SK-N-SH treated with all-trans-retinoic acid at 6 μM for 48 hours (cell line): ENCODE results near the gene PANX2.

Experiments
- ARNTL ChIP-seq: fragments of 450-650 bp; formaldehyde crosslinking; IDR thresholded peaks from 2 replicates; pipeline ENCODE4 v1.5.0; 2020; ENCODE audit warnings: low read depth, mild to moderate bottlenecking, moderate library complexity, borderline replicate concordance
- GLIS3 ChIP-seq: fragments of 250-450 bp; sonication (Bioruptor Pico); IDR thresholded peaks from 2 replicates; pipeline ENCODE4 v1.5.0; 2020; ENCODE audit warnings: mild to moderate bottlenecking, moderate library complexity
- ISL1 ChIP-seq: fragments of 250-450 bp; sonication (Bioruptor Pico); IDR thresholded peaks from 2 replicates; pipeline ENCODE4 v2.1.2; 2022; ENCODE audit warnings: mild to moderate bottlenecking, moderate library complexity
- OSR1 ChIP-seq: fragments of 250-450 bp; sonication (Bioruptor Pico); IDR thresholded peaks from 2 replicates; pipeline ENCODE4 v1.8.0; 2022; ENCODE audit warnings: moderate library complexity, mild to moderate bottlenecking, inconsistent platforms
- RARB ChIP-seq: fragments of 250-450 bp; sonication (Bioruptor Pico); IDR thresholded peaks from 2 replicates; pipeline ENCODE4 v1.8.0; 2021; ENCODE audit warnings: mild to moderate bottlenecking, moderate library complexity
- SNAI2 ChIP-seq: fragments of 250-450 bp; sonication (Bioruptor Pico); IDR thresholded peaks from 2 replicates; pipeline ENCODE4 v1.5.0; 2020; ENCODE audit warnings: mild to moderate bottlenecking, moderate library complexity
- TCF4 ChIP-seq: fragments of 250-450 bp; sonication (Bioruptor Pico); IDR thresholded peaks from 2 replicates; pipeline ENCODE4 v1.8.0; 2021; ENCODE audit warnings: mild to moderate bottlenecking, moderate library complexity, borderline replicate concordance
- ZFP30 ChIP-seq: fragments of 450-650 bp; formaldehyde crosslinking; IDR thresholded peaks from 2 replicates; pipeline ENCODE4 v1.5.0; 2022; ENCODE audit warnings: mild to moderate bottlenecking, moderate library complexity
- ZNF70 ChIP-seq: fragments of 450-650 bp; formaldehyde crosslinking; IDR thresholded peaks from 2 replicates; pipeline ENCODE4 v1.5.0; 2020; ENCODE audit warnings: mild to moderate bottlenecking, moderate library complexity
- TF ChIP-seq, protein P1 (sequence below): fragments of 250-450 bp; sonication (Bioruptor Pico); IDR thresholded peaks from 2 replicates; pipeline ENCODE4 v1.8.0; 2020; ENCODE audit warnings: mild to moderate bottlenecking, moderate library complexity, borderline replicate concordance
- TF ChIP-seq, protein P2 (sequence below): fragments of 250-450 bp; sonication (Bioruptor Pico); IDR thresholded peaks from 2 replicates; pipeline ENCODE4 v1.5.1; 2020; ENCODE audit warnings: low read depth, mild to moderate bottlenecking, moderate library complexity
- TF ChIP-seq, protein P3 (sequence below): fragments of 250-450 bp; sonication (Bioruptor Pico); IDR thresholded peaks from 2 replicates; pipeline ENCODE4 v1.5.0; 2020; ENCODE audit warnings: mild to moderate bottlenecking, moderate library complexity

DNA sequence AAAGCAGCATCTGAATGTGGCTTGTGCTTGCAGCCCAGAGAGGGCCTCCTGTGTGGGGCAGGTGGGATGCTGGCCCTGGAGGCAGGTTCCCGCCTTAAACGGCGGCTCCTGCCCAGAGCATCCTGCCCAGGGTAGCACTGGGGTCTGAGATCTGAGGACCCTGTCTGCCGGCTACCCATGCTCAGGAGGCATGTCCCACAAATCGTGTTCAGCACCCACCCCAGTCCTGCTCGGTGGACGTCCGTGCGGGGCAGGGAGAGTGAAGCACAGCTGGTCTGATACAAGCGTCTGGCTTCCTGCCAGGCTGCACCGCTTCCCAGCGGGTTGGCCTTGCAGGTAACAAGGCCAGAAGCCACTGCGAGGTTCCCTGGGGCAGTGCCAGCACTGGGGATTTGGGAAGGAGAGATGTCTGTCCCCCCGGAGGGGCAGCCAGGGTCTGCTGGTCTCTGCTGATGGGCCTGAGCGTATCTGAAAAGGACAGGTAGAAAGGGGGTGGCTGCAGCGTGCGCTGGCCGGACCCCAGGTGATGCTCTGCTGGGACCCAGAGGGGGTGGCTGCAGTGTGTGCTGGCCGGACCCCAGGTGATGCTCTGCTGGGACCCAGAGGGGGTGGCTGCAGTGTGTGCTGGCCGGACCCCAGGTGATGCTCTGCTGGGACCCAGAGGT, 18.8 kb downstream of the PANX2 start:
- TF ChIP-seq, protein P1, sequence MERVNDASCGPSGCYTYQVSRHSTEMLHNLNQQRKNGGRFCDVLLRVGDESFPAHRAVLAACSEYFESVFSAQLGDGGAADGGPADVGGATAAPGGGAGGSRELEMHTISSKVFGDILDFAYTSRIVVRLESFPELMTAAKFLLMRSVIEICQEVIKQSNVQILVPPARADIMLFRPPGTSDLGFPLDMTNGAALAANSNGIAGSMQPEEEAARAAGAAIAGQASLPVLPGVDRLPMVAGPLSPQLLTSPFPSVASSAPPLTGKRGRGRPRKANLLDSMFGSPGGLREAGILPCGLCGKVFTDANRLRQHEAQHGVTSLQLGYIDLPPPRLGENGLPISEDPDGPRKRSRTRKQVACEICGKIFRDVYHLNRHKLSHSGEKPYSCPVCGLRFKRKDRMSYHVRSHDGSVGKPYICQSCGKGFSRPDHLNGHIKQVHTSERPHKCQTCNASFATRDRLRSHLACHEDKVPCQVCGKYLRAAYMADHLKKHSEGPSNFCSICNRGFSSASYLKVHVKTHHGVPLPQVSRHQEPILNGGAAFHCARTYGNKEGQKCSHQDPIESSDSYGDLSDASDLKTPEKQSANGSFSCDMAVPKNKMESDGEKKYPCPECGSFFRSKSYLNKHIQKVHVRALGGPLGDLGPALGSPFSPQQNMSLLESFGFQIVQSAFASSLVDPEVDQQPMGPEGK (CRISPR knock-in tag), result no peak
- TF ChIP-seq TCF4 (no peak), ZNF70 (no peak), ARNTL (no peak), RARB (CRISPR knock-in tag) (no peak), ISL1 (CRISPR knock-in tag) (no peak), GLIS3 (CRISPR knock-in tag) (no peak), OSR1 (CRISPR knock-in tag) (no peak), SNAI2 (no peak), ZFP30 (CRISPR knock-in tag) (no peak)
- TF ChIP-seq, protein P2, sequence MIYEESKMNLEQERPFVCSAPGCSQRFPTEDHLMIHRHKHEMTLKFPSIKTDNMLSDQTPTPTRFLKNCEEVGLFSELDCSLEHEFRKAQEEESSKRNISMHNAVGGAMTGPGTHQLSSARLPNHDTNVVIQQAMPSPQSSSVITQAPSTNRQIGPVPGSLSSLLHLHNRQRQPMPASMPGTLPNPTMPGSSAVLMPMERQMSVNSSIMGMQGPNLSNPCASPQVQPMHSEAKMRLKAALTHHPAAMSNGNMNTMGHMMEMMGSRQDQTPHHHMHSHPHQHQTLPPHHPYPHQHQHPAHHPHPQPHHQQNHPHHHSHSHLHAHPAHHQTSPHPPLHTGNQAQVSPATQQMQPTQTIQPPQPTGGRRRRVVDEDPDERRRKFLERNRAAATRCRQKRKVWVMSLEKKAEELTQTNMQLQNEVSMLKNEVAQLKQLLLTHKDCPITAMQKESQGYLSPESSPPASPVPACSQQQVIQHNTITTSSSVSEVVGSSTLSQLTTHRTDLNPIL, result no peak
- TF ChIP-seq, protein P3, sequence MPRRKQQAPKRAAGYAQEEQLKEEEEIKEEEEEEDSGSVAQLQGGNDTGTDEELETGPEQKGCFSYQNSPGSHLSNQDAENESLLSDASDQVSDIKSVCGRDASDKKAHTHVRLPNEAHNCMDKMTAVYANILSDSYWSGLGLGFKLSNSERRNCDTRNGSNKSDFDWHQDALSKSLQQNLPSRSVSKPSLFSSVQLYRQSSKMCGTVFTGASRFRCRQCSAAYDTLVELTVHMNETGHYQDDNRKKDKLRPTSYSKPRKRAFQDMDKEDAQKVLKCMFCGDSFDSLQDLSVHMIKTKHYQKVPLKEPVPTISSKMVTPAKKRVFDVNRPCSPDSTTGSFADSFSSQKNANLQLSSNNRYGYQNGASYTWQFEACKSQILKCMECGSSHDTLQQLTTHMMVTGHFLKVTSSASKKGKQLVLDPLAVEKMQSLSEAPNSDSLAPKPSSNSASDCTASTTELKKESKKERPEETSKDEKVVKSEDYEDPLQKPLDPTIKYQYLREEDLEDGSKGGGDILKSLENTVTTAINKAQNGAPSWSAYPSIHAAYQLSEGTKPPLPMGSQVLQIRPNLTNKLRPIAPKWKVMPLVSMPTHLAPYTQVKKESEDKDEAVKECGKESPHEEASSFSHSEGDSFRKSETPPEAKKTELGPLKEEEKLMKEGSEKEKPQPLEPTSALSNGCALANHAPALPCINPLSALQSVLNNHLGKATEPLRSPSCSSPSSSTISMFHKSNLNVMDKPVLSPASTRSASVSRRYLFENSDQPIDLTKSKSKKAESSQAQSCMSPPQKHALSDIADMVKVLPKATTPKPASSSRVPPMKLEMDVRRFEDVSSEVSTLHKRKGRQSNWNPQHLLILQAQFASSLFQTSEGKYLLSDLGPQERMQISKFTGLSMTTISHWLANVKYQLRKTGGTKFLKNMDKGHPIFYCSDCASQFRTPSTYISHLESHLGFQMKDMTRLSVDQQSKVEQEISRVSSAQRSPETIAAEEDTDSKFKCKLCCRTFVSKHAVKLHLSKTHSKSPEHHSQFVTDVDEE, result no peak
